CD14-positive monocyte (primary cell): Measurements from ENCODE around the gene MACROH2A1. TPM values are rescaled to one million over a fixed set of nuclear protein-coding genes. Genes with fewer than 3 reads are reported as not detected.

Experiments
- DNase-seq, 3 donors: peaks; one replicate each; pipeline ENCODE4 v3.0.0-alpha.2; 2011 to 2022
- H2AFZ ChIP-seq: 2 replicates; pipeline ENCODE4 v1.6.0; 2012; ENCODE audit warnings: mild to moderate bottlenecking, low read depth, low read length, inconsistent platforms; ENCODE audit not compliant: insufficient read depth, poor library complexity, severe bottlenecking
- H3K27ac ChIP-seq, 2 donors: 1 replicate in 1 of 2; 2 replicates in 1 of 2; pipeline ENCODE4 v1.5.1; 2012 to 2013; ENCODE audit warnings: low read length in 2 of 2, control low read depth in 1 of 2, inconsistent platforms in 1 of 2, low read depth in 1 of 2, mild to moderate bottlenecking in 1 of 2
- H3K27me3 ChIP-seq, 2 donors: one replicate each; pipeline versions ENCODE4 v1.6.0 to v1.6.1; 2011 to 2013; ENCODE audit warnings: low read length in 2 of 2; ENCODE audit not compliant: control insufficient read depth in 2 of 2, insufficient read depth in 2 of 2
- H3K36me3 ChIP-seq, 2 donors: replicated peaks in 1 of 2; 1 replicate in 1 of 2; 2 replicates in 1 of 2; pipeline versions ENCODE4 v1.5.1 to v1.6.1; 2012 to 2013; ENCODE audit warnings: low read length in 2 of 2, control low read depth in 1 of 2, inconsistent platforms in 1 of 2, mild to moderate bottlenecking in 1 of 2; ENCODE audit not compliant: insufficient read depth in 2 of 2, control insufficient read depth in 1 of 2
- H3K4me1 ChIP-seq, 2 donors: 1 replicate in 1 of 2; 2 replicates in 1 of 2; pipeline versions ENCODE4 v1.5.1 to v1.6.1; 2012 to 2013; ENCODE audit warnings: low read length in 2 of 2, control low read depth in 1 of 2, inconsistent platforms in 1 of 2, mild to moderate bottlenecking in 1 of 2, moderate library complexity in 1 of 2; ENCODE audit not compliant: insufficient read depth in 2 of 2, control insufficient read depth in 1 of 2
- H3K4me2 ChIP-seq: replicated peaks from 2 replicates; pipeline ENCODE3; 2012; ENCODE audit warnings: low read length, moderate library complexity, mild to moderate bottlenecking; ENCODE audit not compliant: poor library complexity, severe bottlenecking; ENCODE audit errors: extremely low read depth
- H3K4me3 ChIP-seq, 3 experiments: fragments of 200-600 bp in 1 of 3; sonication (generic) in 1 of 3; replicated peaks in 1 of 3; 1 replicate in 2 of 3; 2 replicates in 1 of 3; pipeline ENCODE4 v1.5.1; 2011 to 2013; ENCODE audit warnings: low read length in 3 of 3, mild to moderate bottlenecking in 3 of 3, control low read depth in 2 of 3, low read depth in 2 of 3, inconsistent platforms in 1 of 3, moderate library complexity in 1 of 3
- H3K79me2 ChIP-seq: 2 replicates; pipeline ENCODE4 v1.6.0; 2012; ENCODE audit warnings: mild to moderate bottlenecking, control low read depth, inconsistent platforms, low read length, moderate library complexity; ENCODE audit not compliant: insufficient read depth
- H3K9ac ChIP-seq: 2 replicates; pipeline ENCODE4 v1.6.0; 2017; ENCODE audit warnings: low read length, mild to moderate bottlenecking; ENCODE audit not compliant: insufficient read depth, poor library complexity, severe bottlenecking
- H3K9me3 ChIP-seq, 2 donors: replicated peaks in 1 of 2; 1 replicate in 1 of 2; 2 replicates in 1 of 2; pipeline versions ENCODE4 v1.5.1 to v1.6.1; 2012 to 2013; ENCODE audit warnings: low read length in 2 of 2, control low read depth in 1 of 2; ENCODE audit not compliant: control insufficient read depth in 1 of 2, insufficient read depth in 1 of 2
- H4K20me1 ChIP-seq: 2 replicates; pipeline ENCODE4 v1.6.0; 2012; ENCODE audit warnings: mild to moderate bottlenecking, low read length, control low read depth, moderate library complexity; ENCODE audit not compliant: insufficient read depth
- H3K27ac Mint-ChIP-seq, 7 donors: one replicate each; pipeline ENCODE4 v1.8.0; 2020; ENCODE audit warnings: mild to moderate bottlenecking in 7 of 7, mixed read lengths in 7 of 7, moderate library complexity in 6 of 7, inconsistent platforms in 2 of 7
- H3K27me3 Mint-ChIP-seq, 3 donors: one replicate each; pipeline ENCODE4 v1.8.0; 2021 to 2022; ENCODE audit warnings: low read depth in 3 of 3, mild to moderate bottlenecking in 3 of 3, mixed read lengths in 3 of 3, moderate library complexity in 3 of 3, inconsistent platforms in 1 of 3
- H3K36me3 Mint-ChIP-seq, 2 donors: one replicate each; pipeline ENCODE4 v1.8.0; 2020; ENCODE audit warnings: mixed read lengths in 2 of 2, inconsistent platforms in 1 of 2, mild to moderate bottlenecking in 1 of 2
- H3K4me1 Mint-ChIP-seq: one replicate; pipeline ENCODE4 v1.8.0; 2020; ENCODE audit warnings: mild to moderate bottlenecking, mixed read lengths
- H3K4me3 Mint-ChIP-seq, 2 donors: one replicate each; pipeline ENCODE4 v1.8.0; 2020; ENCODE audit warnings: mild to moderate bottlenecking in 2 of 2, mixed read lengths in 2 of 2, moderate library complexity in 1 of 2
- H3K9me3 Mint-ChIP-seq, 7 donors: one replicate each; pipeline ENCODE4 v1.8.0; 2020 to 2022; ENCODE audit warnings: mixed read lengths in 7 of 7, mild to moderate bottlenecking in 6 of 7, moderate library complexity in 6 of 7, inconsistent platforms in 2 of 7
- CTCF ChIP-seq: fragments of 200-600 bp; IDR thresholded peaks from one replicate; pipeline ENCODE4 v1.8.0; 2022; ENCODE audit warnings: antibody characterized with exemption, mild to moderate bottlenecking
- WGBS: methylation state at CpG from one replicate; pipeline ENCODE4 v1.1.5; 2013; ENCODE audit warnings: missing lambda C conversion rate; ENCODE audit not compliant: insufficient coverage; 5-methylcytosine and 5-hydroxymethylcytosine counted together
- intact Hi-C, 2 donors: fragments of 100-400 bp; cut with micrococcal nuclease; formaldehyde crosslinking; loops; one replicate each; pipeline versions ENCODE4 v1.15.0 to v1.15.1; 2023
- polyA plus RNA-seq, 3 donors: library from polyadenylated mRNA; depleted of rRNA in 1 of 3; unstranded in 2 of 3; stranded (reverse) in 1 of 3; fragments of 300-500 nt in 2 of 3; fragments of >200 nt in 1 of 3; fragmentation: Illumina TruSeq in 2 of 3; gene quantifications; 1 replicate in 2 of 3; 2 replicates in 1 of 3; pipeline ENCODE4 v1.2.3, GENCODE V29; 2012 to 2021

The MACROH2A1 gene
- polyA plus RNA-seq, 3 donors, result 352 to 443 (median 440) TPM

GRCh38 chr5:135335031-135335828, 63.8 kb downstream of the MACROH2A1 start:
- peaks cover 92 to 100% of the 10 kb centered on the region in 2 donors for H3K36me3 ChIP-seq

More at GRCh38 chr5:135335031-135335828, 63.8 kb downstream of the MACROH2A1 start:
- WGBS, result 84% methylated on average over 11 of the region's 13 CpGs
- Histone ChIP-seq H4K20me1 (peaks cover 99% of the 10 kb centered on the region), H3K9me3 (no peaks in the 10 kb centered on the region), H3K4me1 (no peaks in the 10 kb centered on the region), H3K79me2 (peaks cover 4% of the 10 kb centered on the region), H3K27ac (peak overlapping the region in 1 of 2 donors; percentile 13), H2AFZ (no peak overlapping the region), H3K27me3 (no peaks in the 10 kb centered on the region), H3K4me3 (no peak overlapping the region), H3K4me2 (no peak overlapping the region), H3K9ac (no peak overlapping the region)
- Mint-ChIP-seq H3K4me3 (no peak overlapping the region), H3K4me1 (no peaks in the 10 kb centered on the region), H3K9me3 (no peaks in the 10 kb centered on the region), H3K27me3 (peaks cover 0 to 2% (median 2%) of the 10 kb centered on the region in 3 donors), H3K27ac (peak overlapping the region in 5 of 7 donors; percentile 31 to 78 (median 60)), H3K36me3 (peaks cover 96 to 100% of the 10 kb centered on the region in 2 donors)
- no peak for DNase-seq
- intact Hi-C loops, result no loop called here
- no peak for TF ChIP-seq CTCF
